Measurements from ENCODE around the gene CEP57.

The CEP57 gene

DNA sequence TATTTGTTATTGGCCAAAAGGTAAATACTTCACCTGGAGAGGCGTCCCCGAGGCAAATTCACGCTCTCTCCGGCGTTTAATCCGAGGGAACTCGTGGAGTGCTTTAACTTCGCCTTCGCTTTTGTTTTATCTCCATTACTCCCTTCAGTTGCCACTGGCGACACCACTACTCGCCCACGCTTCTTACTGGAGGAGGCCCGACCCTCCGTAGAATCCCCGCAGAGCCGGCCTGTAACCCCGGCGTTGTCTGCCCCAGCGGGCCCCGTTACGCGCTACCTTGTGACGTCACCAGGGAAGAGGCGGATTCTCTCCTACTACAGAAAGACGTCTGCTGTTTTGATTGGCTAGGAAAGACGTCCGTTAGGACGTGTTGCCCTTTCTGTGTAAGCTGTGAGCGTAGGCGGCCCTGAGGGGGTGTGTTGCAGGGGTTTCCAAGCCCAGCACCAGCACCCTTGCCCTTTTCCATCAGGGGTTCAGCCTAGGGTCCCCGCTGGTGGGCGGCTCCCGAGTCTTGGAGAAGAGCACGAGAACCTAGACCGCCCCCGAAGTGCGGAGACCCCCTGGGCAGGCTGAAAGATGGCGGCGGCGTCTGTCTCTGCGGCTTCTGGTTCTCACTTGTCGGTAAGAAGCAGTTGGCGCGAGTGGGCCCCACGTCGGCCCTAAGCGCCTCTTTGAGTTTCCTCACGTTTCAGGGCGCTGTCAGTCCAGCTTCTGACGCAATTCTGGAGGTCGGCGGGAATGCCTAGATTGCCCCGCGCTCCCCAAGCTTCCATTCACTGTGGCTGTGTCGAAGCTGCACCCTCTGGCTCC, at the start of gene CEP57:
CEP57 (plus strand) TSS at position 376 of the 810 bp plus-strand sequence; CDS start at position 577, 201 bp downstream.
- DNase-seq (ENCODE audit: low read depth in 2 of 2) = peak; percentile 86 to 92

DNA sequence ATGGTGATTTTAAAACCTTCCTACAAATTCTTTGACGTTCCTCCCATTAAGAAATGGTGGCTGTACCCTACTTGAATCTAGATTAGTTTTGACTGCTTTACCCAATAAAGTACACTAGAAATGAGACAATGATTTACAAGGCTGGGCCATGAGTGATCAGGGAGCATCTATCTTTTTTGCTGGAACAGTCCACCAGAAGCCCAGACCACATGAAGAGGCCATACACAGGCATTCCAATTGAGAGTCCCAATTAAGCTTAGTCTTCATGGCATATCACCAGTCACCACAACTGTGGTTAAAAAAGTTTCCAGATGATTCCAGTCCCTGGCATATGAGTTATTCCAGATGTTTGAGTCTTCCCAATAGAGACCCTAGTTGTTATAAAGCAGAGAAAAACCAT, 40.2 kb upstream of the CEP57 start:
- no peak for DNase-seq (ENCODE audit: low read depth in 2 of 2)

- DNase-seq (ENCODE audit: low read depth in 2 of 2) = no peak
These were observed 38.8 kb upstream of the CEP57 start for GRCh38 chr11:95751515-95751914.

GRCh38 chr11:95760941-95761340, 29.4 kb upstream of the CEP57 start:
- DNase-seq (ENCODE audit: low read depth in 2 of 2) = no peak

DNA sequence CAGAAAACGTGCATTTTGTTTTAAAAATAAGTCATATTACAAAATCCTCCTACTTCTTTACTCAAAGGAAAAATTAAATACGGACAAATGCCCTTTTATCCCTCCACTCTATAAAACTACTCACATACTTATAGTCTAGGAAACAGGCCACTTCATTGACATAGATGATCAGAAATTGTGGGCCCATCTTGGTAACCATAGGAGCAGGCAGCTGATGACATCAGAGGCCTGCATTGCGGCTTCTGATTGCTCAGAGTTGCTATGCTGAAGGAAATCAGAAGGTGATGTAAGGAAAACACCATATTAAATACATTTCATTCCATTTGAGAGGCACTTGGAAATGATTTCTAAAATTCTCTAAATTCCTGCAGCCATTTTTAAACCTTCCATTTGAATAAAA, 27.8 kb upstream of the CEP57 start:
- DNase-seq (ENCODE audit: low read depth in 2 of 2) = no peak

DNA sequence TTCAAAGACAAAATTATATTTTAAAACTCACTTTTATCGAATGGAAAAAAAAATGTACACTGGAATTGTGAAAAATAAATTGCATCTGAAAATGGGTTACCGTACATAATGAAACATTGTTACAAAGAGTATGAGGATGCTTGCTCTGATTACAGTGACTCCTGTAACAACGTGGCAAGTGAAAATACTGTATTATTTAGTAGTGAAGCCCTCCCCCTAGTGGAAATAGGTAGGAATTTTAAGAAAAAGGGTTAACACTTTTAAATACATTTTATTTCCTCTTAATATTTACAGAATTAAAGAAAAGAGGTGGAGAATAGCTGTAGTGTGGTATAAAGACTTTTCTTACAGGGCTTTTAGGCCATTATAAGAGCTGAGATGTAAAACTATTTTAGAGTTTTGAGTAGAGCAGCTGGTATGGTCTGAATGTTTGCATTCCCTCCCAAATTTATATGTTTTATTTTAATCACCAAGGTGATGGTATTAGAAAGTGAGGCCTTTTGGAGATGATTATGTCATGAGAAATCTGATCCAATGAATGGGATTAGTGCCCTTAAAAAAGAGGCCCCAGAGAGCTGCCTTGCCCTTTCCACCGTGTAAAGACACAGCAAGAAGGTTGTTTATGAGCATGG, 25.9 kb upstream of the CEP57 start:
- no peak for DNase-seq (ENCODE audit: low read depth in 2 of 2)

- no peak for DNase-seq (ENCODE audit: low read depth in 2 of 2)
These were observed 23.6 kb upstream of the CEP57 start for GRCh38 chr11:95766701-95767100.

DNA sequence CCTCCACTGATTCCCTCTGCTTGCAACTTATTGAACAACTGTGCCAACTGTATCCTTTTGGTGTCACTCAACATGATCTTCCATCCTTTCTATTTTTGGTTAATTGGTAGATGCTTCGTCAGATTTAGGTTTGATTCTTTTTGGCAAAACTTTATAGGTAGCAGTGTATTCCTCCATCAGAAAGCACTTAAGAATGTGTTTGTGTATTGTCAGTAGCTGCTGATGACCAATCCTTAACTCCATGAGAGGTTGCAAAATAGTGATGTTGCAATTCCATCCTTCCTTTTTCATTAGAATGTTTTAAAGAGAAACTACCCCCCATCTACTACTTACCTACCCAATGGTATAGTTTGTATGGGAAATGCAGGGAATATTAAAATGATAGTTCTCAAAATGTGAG, 22.8 kb upstream of the CEP57 start:
- no peak for DNase-seq (ENCODE audit: low read depth in 2 of 2)

DNA sequence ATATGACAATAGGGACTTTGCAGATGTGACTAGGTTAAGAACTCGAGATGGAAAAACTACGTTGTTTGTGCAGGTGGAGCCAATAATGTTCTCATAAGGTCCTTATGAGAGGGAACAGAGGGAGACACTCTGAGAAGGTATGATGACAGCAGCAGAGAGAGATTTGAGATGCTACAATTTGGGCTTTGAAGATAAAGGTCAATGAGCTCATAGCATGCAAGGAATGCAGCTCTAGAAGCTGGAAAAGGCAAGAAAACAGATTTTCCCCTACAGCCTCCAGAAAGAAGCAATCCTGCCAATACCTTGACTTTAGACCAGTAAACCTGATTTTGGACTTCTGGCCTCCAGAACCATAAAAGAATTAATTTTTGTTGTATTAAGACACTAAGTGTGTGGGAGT, 21.8 kb upstream of the CEP57 start:
- DNase-seq (ENCODE audit: low read depth in 2 of 2) = no peak

DNA sequence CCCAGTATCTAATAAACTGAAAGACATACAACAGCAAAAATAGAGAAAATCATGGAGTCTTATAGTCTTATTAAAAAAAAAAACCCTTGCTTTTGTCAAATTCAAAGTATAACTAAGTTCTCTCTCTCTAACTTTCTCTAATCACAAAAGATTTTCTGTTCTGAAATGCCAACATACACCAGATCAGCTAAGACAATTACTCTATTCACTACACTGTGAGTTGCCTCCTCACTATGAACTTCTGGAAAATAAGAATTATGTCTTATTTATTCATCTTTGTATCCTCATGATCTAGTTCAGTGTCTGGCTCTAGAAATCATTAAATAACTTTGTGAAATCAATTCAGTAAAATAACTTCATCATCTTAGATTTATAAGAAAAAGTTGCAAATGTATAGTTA, 13.4 kb upstream of the CEP57 start:
- DNase-seq (ENCODE audit: low read depth in 2 of 2) = no peak

GRCh38 chr11:95778699-95779098, 11.6 kb upstream of the CEP57 start:
- no peak for DNase-seq (ENCODE audit: low read depth in 2 of 2)

DNA sequence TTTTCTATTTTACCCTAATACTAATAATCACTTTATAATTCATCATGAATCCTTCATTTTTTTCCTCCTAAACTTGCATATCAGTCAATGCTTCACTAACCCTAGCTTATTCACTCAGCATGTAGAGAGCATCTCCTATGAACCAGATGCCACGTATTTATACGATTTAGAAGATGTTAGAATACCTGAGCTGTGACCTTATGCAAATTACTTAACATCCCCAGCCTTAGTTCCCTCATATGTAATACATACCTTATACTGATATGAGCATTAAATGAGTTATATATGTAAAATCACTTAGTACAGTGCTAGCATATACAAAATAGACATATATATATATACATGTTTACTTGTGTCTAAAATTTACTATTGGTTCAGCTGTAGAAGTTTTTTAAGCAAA, 9.8 kb upstream of the CEP57 start:
- no peak for DNase-seq (ENCODE audit: low read depth in 2 of 2)

GRCh38 chr11:95788921-95789505, 1.3 kb upstream of the CEP57 start:
- peak in 1 of 2 donors; percentile 2 for DNase-seq (ENCODE audit: low read depth in 2 of 2)

- peak; percentile 86 to 95 for DNase-seq (ENCODE audit: low read depth in 2 of 2)
These were observed 684 bp upstream of the CEP57 start, which contains the start of gene FAM76B for GRCh38 chr11:95789506-95790122. Gene FAM76B (minus strand): TSS chr11:95789782. CDS start chr11:95789478, 304 bp downstream.

- DNase-seq (ENCODE audit: low read depth in 2 of 2) = peak; percentile 29 to 37
These were observed 823 bp downstream of the CEP57 start for GRCh38 chr11:95790933-95791708.

GRCh38 chr11:95791709-95792033, 1.4 kb downstream of the CEP57 start:
- DNase-seq (ENCODE audit: low read depth in 2 of 2) = no peak

- no peak for DNase-seq (ENCODE audit: low read depth in 2 of 2)
These were observed 1.9 kb downstream of the CEP57 start for GRCh38 chr11:95792200-95792599.

- DNase-seq (ENCODE audit: low read depth in 2 of 2) = no peak
These were observed 2.4 kb downstream of the CEP57 start for GRCh38 chr11:95792700-95793099.

- no peak for DNase-seq (ENCODE audit: low read depth in 2 of 2)
These were observed 2.8 kb downstream of the CEP57 start for GRCh38 chr11:95793116-95793515.

DNA sequence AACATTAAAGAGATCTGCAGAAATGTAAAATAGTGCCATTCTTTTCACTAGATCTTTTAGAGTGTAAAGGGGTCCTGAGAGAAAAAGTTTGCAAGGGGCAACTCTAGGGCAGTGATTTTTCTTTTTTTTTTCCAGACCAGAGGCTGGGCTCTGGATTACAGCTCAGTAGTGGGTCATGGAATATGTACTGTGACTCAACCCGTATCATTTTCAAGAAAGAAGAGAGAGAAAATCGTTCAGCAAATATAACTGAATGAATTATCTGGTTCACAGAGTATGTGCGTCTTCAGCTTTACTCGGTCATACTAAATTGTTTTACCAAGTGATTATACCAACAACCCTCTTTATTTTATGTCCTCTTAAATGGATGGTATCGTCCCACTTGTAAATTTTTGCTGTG, 3.8 kb downstream of the CEP57 start:
- no peak for DNase-seq (ENCODE audit: low read depth in 2 of 2)

- no peak for DNase-seq (ENCODE audit: low read depth in 2 of 2)
These were observed 5.5 kb downstream of the CEP57 start for GRCh38 chr11:95795627-95796295.
